Measurements from ENCODE around the gene GRPEL2. TPM values are rescaled to one million over a fixed set of nuclear protein-coding genes. Genes with fewer than 3 reads are reported as not detected.

Gene GRPEL2
- total RNA-seq, 4 donors from 2014 or later = 12.6 to 19.6 (median 13.7) TPM

- H3K9me3 ChIP-seq = no peaks in the 10 kb centered on the region
- no peaks in the 10 kb centered on the region for H3K27me3 ChIP-seq
- H3K4me1 ChIP-seq = peaks cover 0 to 7% of the 10 kb centered on the region in 2 donors
- DNase-seq = no peak
- intact Hi-C loops (cut with DNase I) = no loop called here
- TF ChIP-seq POLR2A (IDR thresholded peaks at IDR 0.05) = no peak
- TF ChIP-seq, protein P1, sequence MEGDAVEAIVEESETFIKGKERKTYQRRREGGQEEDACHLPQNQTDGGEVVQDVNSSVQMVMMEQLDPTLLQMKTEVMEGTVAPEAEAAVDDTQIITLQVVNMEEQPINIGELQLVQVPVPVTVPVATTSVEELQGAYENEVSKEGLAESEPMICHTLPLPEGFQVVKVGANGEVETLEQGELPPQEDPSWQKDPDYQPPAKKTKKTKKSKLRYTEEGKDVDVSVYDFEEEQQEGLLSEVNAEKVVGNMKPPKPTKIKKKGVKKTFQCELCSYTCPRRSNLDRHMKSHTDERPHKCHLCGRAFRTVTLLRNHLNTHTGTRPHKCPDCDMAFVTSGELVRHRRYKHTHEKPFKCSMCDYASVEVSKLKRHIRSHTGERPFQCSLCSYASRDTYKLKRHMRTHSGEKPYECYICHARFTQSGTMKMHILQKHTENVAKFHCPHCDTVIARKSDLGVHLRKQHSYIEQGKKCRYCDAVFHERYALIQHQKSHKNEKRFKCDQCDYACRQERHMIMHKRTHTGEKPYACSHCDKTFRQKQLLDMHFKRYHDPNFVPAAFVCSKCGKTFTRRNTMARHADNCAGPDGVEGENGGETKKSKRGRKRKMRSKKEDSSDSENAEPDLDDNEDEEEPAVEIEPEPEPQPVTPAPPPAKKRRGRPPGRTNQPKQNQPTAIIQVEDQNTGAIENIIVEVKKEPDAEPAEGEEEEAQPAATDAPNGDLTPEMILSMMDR (IDR thresholded peaks at IDR 0.05) = no peak
- 96 to 97% methylated on average over 3 of the region's 3 CpGs for WGBS, 2 donors
- no peak overlapping the region for H3K4me3 ChIP-seq (replicated peaks in 1 of 3)
- no peak overlapping the region for H3K27ac ChIP-seq
- H3K36me3 ChIP-seq = no peaks in the 10 kb centered on the region
These were observed 57.0 kb downstream of the GRPEL2 start for GRCh38 chr5:149402291-149402690.

Other genes starting within 250 kb of the GRPEL2 start
- gene ABLIM3, start 204.0 kb upstream of the GRPEL2 start, total RNA-seq = 10 to 100 TPM; 10.5 to 30.4 (median 22.3) TPM
- gene AFAP1L1, start 73.6 kb upstream of the GRPEL2 start, total RNA-seq = 10 to 100 TPM; 15.9 to 43.1 (median 26.8) TPM
- gene PCYOX1L, start 12.5 kb downstream of the GRPEL2 start, total RNA-seq = 1 to 10 TPM; 1.8 to 4.4 (median 2.4) TPM
- 1 to 10 TPM in 1 of 4 donors, not detected in 3; 1.7 TPM for gene IL17B, start 33.8 kb downstream of the GRPEL2 start, total RNA-seq
- gene CSNK1A1, start 205.9 kb downstream of the GRPEL2 start, total RNA-seq = 100 to 1,000 TPM; 183 to 262 (median 202) TPM
- gene ARHGEF37, start 236.0 kb downstream of the GRPEL2 start, total RNA-seq = 1 to 10 TPM; 4.4 to 6.2 (median 5.5) TPM